ENCODE measurements around the gene GPR27.
A peak's percentile ranks its signal among the peaks of the same experiment; 100 is the strongest.

Gene GPR27, protein sequence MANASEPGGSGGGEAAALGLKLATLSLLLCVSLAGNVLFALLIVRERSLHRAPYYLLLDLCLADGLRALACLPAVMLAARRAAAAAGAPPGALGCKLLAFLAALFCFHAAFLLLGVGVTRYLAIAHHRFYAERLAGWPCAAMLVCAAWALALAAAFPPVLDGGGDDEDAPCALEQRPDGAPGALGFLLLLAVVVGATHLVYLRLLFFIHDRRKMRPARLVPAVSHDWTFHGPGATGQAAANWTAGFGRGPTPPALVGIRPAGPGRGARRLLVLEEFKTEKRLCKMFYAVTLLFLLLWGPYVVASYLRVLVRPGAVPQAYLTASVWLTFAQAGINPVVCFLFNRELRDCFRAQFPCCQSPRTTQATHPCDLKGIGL

DNA sequence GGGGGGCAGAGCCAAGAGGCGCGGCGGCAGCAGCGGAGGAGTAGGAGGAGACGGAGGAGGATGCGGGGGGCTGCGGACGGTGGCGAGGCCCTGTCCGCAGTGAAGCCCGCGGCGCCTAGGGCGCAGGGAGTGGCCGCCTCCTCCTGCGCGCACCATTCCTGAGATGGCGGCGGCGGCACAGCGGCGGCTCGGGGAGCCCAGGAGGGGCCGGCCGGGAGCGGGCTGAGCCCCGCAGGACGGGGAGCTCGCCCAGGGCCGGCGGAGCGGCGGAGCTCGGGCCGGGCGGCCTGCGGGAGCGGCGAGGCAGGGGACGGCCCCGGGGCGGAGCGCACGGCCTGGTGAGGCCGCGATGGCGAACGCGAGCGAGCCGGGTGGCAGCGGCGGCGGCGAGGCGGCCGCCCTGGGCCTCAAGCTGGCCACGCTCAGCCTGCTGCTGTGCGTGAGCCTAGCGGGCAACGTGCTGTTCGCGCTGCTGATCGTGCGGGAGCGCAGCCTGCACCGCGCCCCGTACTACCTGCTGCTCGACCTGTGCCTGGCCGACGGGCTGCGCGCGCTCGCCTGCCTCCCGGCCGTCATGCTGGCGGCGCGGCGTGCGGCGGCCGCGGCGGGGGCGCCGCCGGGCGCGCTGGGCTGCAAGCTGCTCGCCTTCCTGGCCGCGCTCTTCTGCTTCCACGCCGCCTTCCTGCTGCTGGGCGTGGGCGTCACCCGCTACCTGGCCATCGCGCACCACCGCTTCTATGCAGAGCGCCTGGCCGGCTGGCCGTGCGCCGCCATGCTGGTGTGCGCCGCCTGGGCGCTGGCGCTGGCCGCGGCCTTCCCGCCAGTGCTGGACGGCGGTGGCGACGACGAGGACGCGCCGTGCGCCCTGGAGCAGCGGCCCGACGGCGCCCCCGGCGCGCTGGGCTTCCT, at the start of gene GPR27:
GPR27 (plus strand) TSS at position 155 of the 909 bp plus-strand sequence; CDS start at position 350, 195 bp downstream.
- H3K4me3 ChIP-seq (ENCODE audit: low read length) = 0 out of 2 replicates have a peak within 1 kb of the TSS, but pooled peaks have one; percentile 15
- peak; percentile 29 for DNase-seq (ENCODE audit: low read depth)
- TF ChIP-seq, protein P1, sequence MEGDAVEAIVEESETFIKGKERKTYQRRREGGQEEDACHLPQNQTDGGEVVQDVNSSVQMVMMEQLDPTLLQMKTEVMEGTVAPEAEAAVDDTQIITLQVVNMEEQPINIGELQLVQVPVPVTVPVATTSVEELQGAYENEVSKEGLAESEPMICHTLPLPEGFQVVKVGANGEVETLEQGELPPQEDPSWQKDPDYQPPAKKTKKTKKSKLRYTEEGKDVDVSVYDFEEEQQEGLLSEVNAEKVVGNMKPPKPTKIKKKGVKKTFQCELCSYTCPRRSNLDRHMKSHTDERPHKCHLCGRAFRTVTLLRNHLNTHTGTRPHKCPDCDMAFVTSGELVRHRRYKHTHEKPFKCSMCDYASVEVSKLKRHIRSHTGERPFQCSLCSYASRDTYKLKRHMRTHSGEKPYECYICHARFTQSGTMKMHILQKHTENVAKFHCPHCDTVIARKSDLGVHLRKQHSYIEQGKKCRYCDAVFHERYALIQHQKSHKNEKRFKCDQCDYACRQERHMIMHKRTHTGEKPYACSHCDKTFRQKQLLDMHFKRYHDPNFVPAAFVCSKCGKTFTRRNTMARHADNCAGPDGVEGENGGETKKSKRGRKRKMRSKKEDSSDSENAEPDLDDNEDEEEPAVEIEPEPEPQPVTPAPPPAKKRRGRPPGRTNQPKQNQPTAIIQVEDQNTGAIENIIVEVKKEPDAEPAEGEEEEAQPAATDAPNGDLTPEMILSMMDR (conservative IDR thresholded peaks at IDR 0.05; ENCODE audit: low read length) = no peak

DNA sequence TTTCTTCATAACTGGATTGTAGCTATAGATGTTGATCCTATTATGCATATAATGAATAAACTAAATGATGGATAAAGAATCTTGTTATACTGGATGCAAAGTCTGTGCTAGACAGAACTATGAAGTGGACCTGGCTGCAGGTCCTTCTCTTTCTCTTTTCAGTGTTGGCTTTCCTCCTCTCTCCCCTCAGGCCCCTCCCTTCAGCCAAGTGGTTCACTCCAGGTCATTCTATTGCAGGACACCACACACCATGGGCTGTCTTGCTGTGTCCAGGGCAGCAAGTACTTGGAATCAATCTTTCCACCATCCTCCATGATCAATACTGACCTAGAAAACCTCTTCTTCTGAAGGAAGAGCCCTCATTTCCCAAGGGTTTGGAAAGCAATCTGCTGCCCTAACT, 48.7 kb upstream of the GPR27 start:
- H3K4me3 ChIP-seq (ENCODE audit: low read length) = no peak overlapping the region
- TF ChIP-seq, protein P1 (conservative IDR thresholded peaks at IDR 0.05; ENCODE audit: low read length) = no peak
- no peak for DNase-seq (ENCODE audit: low read depth)

DNA sequence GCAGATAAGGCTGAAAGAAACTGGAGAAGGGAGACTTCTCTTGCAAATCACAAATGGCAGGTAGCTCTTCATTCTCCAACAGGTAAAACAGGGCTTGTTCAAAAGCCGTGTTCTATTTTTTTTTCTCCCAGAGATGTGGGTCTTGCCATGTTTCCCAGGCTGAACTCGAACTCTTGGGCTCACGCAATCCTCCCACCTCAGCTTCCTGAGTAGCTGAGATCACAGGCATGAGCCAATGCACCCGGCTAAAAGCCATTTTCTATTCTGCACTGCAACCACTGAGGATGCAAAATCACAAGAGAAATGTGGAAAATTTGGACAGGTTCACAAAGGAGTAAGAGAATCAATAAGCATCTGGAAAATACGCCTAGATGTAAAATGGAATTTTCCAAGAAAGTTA, 48.0 kb upstream of the GPR27 start:
- no peak overlapping the region for H3K4me3 ChIP-seq (ENCODE audit: low read length)
- TF ChIP-seq, protein P1 (conservative IDR thresholded peaks at IDR 0.05; ENCODE audit: low read length) = no peak
- no peak for DNase-seq (ENCODE audit: low read depth)

DNA sequence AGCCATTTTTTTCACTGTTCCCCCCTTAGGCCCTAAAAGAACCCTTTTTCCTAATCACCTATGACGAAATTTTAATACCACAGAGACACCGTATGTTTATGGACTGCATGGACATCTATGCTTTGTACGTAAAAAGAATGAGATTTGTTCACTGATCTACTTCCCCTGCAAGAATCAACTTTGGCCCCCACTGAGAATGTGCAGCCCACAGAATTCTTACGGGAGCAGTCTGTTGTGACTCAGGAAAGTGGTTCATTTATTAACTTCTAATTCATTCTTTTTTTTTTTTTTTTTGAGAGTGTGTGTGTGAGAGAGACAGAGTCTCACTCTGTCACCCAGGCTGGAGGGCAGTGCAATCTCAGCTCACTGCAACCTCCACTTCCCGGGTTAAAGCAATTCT, 46.1 kb upstream of the GPR27 start:
- no peak for DNase-seq (ENCODE audit: low read depth)
- no peak overlapping the region for H3K4me3 ChIP-seq (ENCODE audit: low read length)
- TF ChIP-seq, protein P1 (conservative IDR thresholded peaks at IDR 0.05; ENCODE audit: low read length) = no peak

DNA sequence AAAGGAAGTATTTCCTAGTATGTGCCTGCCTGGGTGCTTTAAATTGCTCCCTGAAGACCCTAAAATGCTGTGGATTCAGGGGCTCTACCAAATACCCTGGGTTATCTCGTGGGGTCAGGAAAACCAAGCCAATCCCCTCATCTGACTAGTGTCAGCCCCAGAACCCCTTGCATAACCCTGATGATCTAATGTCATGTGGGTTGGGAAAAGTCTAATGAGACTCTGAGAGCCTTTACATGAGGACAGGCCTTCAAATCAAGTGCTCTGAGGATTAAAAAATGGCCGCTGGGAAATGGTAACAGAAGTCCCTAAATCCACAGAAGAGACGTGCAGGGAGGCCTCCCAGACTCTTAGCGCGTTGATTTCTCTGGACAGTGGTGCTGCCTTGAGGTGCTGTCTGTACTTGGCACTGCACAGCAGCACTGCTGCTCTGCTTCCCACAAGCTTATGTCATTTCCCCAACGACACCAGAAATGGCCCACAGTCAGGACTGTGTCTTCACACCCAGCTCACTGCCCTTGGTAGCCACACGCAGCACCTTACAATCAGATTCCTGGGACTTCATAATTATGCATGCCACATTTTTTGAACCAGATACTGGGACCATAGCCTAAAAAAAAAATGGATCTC, 45.1 kb upstream of the GPR27 start:
- H3K4me3 ChIP-seq (ENCODE audit: low read length) = no peak overlapping the region
- TF ChIP-seq, protein P1 (conservative IDR thresholded peaks at IDR 0.05; ENCODE audit: low read length) = no peak
- DNase-seq (ENCODE audit: low read depth) = no peak

DNA sequence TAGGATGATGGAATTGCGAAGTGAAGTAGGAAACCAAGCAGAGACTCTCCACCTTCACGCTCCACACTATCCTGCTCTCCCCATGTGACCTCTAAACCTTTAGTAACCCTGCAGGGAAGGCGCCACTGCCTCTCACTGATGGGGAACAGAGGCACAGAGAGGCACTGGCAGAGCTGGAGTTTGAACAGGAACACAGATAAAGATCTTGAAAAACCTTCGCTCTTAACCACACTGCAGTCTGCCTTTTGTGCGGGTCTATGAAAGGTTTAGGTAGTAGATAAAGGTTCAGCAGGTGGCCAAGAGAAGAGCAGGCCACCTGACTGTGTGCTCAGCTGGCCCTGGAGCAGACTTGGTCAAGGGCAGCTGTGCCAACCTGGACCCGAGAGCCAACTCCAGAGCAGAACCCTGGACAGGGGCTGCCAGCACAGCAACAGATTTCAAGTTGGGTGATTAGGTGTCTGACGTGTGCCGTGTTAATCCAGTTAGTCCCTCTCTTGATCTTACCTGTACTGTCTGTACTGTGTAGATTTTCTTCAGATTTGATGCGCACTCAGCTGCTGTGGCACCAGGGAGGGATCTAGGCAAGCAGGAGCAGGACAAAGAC, 43.6 kb upstream of the GPR27 start:
- TF ChIP-seq, protein P1 (conservative IDR thresholded peaks at IDR 0.05; ENCODE audit: low read length) = no peak
- no peak for DNase-seq (ENCODE audit: low read depth)
- H3K4me3 ChIP-seq (ENCODE audit: low read length) = no peak overlapping the region

Data from AG10803 (cell line).